Heart left ventricle (tissue), 16 donors: ENCODE results near the gene COQ4. TPM values are rescaled to one million over a fixed set of nuclear protein-coding genes. Genes with fewer than 3 reads are reported as not detected.

Experiments used
- ATAC-seq, 4 donors: fragments of 200-7000 bp; cut with Tn5 transposase; one replicate each; pipeline ENCODE4 v1.9.1; 2020 to 2022; ENCODE audit warnings: moderate library complexity in 4 of 4, mild to moderate bottlenecking in 3 of 4, moderate number of reproducible peaks in 1 of 4
- DNase-seq, 5 donors: peaks; one replicate each; pipeline ENCODE4 v3.0.0-alpha.2; 2020
- H3K27ac ChIP-seq, 12 donors: fragments of 200-600 bp; sonication (generic) in 4 of 12; one replicate each; pipeline versions ENCODE4 v1.5.0 to v1.8.0; 2016 to 2022; ENCODE audit warnings: mild to moderate bottlenecking in 2 of 12
- H3K27me3 ChIP-seq, 9 donors: fragments of 200-600 bp; sonication (generic) in 2 of 9; one replicate each; pipeline versions ENCODE4 v1.5.1 to v1.8.0; 2016 to 2022; ENCODE audit warnings: mild to moderate bottlenecking in 3 of 9
- H3K36me3 ChIP-seq, 9 donors: fragments of 200-600 bp; sonication (generic) in 2 of 9; one replicate each; pipeline versions ENCODE4 v1.5.0 to v1.8.0; 2018 to 2022; ENCODE audit warnings: mild to moderate bottlenecking in 2 of 9
- H3K4me1 ChIP-seq, 12 donors: fragments of 200-600 bp; sonication (generic) in 4 of 12; one replicate each; pipeline versions ENCODE4 v1.5.0 to v1.8.0; 2016 to 2022; ENCODE audit warnings: mild to moderate bottlenecking in 3 of 12
- H3K4me3 ChIP-seq, 12 donors: fragments of 200-600 bp; sonication (generic) in 4 of 12; one replicate each; pipeline versions ENCODE4 v1.5.0 to v1.8.0; 2017 to 2022; ENCODE audit warnings: mild to moderate bottlenecking in 9 of 12, moderate library complexity in 4 of 12
- H3K9me3 ChIP-seq, 12 donors: fragments of 200-600 bp; sonication (generic) in 4 of 12; one replicate each; pipeline versions ENCODE4 v1.5.0 to v1.8.0; 2016 to 2022; ENCODE audit warnings: mild to moderate bottlenecking in 1 of 12
- CTCF ChIP-seq, 12 donors: fragments of 200-600 bp; sonication (generic) in 4 of 12; IDR thresholded peaks; one replicate each; pipeline versions ENCODE4 v1.5.0 to v1.8.0; 2018 to 2022; ENCODE audit warnings: antibody characterized with exemption in 12 of 12, mild to moderate bottlenecking in 5 of 12
- POLR2A ChIP-seq, 2 donors: fragments of 450-650 bp; IDR thresholded peaks; one replicate each; pipeline ENCODE4 v1.6.1; 2017; ENCODE audit warnings: antibody characterized with exemption in 2 of 2, mild to moderate bottlenecking in 2 of 2, moderate library complexity in 2 of 2
- WGBS, 4 donors: extraction: QIAGEN DNeasy Blood & Tissue Kit in 2 of 4; methylation state at CpG; one replicate each; pipeline versions ENCODE4 v1.1.5 to v1.1.7; 2013 to 2018; 5-methylcytosine and 5-hydroxymethylcytosine counted together
- intact Hi-C, 10 donors: fragments of 100-400 bp; cut with DNase I; formaldehyde crosslinking; loops; one replicate each; pipeline versions ENCODE4 v1.11.1 to v1.14.2; 2022
- polyA plus RNA-seq, 2 donors: library from polyadenylated mRNA; stranded (reverse); fragments of 200-250 nt; gene quantifications; one replicate each; pipeline ENCODE4 v1.2.3, GENCODE V29; 2013
- total RNA-seq, 9 donors: library from RNA; depleted of rRNA in 2 of 9; stranded (reverse); fragments of >200 nt in 2 of 9; fragmentation: NEBNext Ultra II Directional in 3 of 9; extraction: Animal tissue kit (Norgen Biotek cat#: 25700) in 3 of 9; gene quantifications; one replicate each; pipeline versions ENCODE4 v1.1.0 to v1.2.4, GENCODE V29; 2016 to 2023
- donor health status: ischemic (EF 13 %, LVEDD 7.1; RV severe dilation, severe dysfunction).
- donor health status: healthy with polysubstance abuse.
- donor health status: DM: no; HTN: yes; CAD: no.
- donor health status: DM: no; HTN: no; CAD: no.
- donor health status: ischemic (EF 25% LVEDD 6.9; RV normal size, moderate dysfunction).
- donor health status: ischemic (EF 25% LVEDD 5.7; RV mildly dilated, moderate dysfunction).
- donor health status: healthy.
- donor health status: DM: yes; HTN: yes; CAD: no.
- donor health status: ischemic (EF 35%, LVEDD 5.7; RV mildly dilated, moderate dysfunction).
- donor health status: nonischemic (EF 11% LVEDD 7.7; RV severe dilation, severe dysfunction).
- donor health status: DM: yes; HTN: yes; CAD: no.
- donor health status: PGD.
- donor health status: ischemic (EF 29% LVEDD 5.4; RV normal size, mild dysfunction).
- donor health status: nonischemic (EF 23%, LVEDD 6.1; RV moderate dilation, normal function).

COQ4 gene
- total and polyA plus RNA-seq, 11 donors: 19.0 to 43.2 (median 30.1) TPM

- WGBS, 4 donors: 87 to 95% (median 94%) methylated on average over 5 to 6 of the region's 6 CpGs
- ATAC-seq (no peak), DNase-seq (no peak)
- Histone ChIP-seq H3K27me3 (no peaks in the 10 kb centered on the region), H3K9me3 (no peaks in the 10 kb centered on the region), H3K4me1 (no peaks in the 10 kb centered on the region), H3K4me3 (no peak overlapping the region), H3K36me3 (peaks cover 0 to 91% (median 77%) of the 10 kb centered on the region in 9 donors), H3K27ac (no peak overlapping the region)
- intact Hi-C loops: loop anchor here in 3 of 10 donors (10.0 kb wide), 3 partner anchors 55 to 155 kb away; partner anchors contain the start of genes CIZ1 (in 1 of the 3) and DNM1 (in 1 of the 3)
- TF ChIP-seq POLR2A (IDR thresholded peaks at IDR 0.05) (no peak), CTCF (IDR thresholded peaks at IDR 0.05) (no peak)
These were observed 27.1 kb downstream of the COQ4 start for GRCh38 chr9:128349772-128350171.

DNA sequence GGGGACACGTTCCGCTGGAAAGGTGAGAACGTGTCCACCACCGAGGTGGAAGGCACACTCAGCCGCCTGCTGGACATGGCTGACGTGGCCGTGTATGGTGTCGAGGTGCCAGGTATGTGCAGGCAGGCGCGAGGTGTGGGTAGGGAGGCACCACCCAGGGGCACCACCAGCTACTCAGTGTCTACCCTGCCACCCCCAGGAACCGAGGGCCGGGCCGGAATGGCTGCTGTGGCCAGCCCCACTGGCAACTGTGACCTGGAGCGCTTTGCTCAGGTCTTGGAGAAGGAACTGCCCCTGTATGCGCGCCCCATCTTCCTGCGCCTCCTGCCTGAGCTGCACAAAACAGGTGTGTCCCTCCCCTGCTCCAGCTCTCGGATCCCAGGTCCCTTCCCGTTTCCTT, 32.8 kb downstream of the COQ4 start:
- intact Hi-C loops: loop anchor here in 1 of 10 donors (5.0 kb wide), 1 partner anchor 58 kb away; no protein-coding TSS in a partner anchor
- Histone ChIP-seq H3K4me3 (no peak overlapping the region), H3K36me3 (peaks cover 0 to 64% (median 46%) of the 10 kb centered on the region in 9 donors), H3K4me1 (no peaks in the 10 kb centered on the region), H3K27ac (no peak overlapping the region), H3K9me3 (no peaks in the 10 kb centered on the region), H3K27me3 (no peaks in the 10 kb centered on the region)
- TF ChIP-seq CTCF (IDR thresholded peaks at IDR 0.05) (no peak), POLR2A (IDR thresholded peaks at IDR 0.05) (no peak)
- DNase-seq (no peak), ATAC-seq (no peak)
- whole genome bisulfite sequencing, 4 donors: 94 to 98% (median 95%) methylated on average over 19 of the region's 19 CpGs

- H3K9me3 ChIP-seq: no peaks in the 10 kb centered on the region
- intact Hi-C loops: loop anchor here in 1 of 10 donors (5.0 kb wide), 1 partner anchor 61 kb away; no protein-coding TSS in a partner anchor
- TF ChIP-seq POLR2A (IDR thresholded peaks at IDR 0.05) (no peak), CTCF (IDR thresholded peaks at IDR 0.05) (no peak)
- H3K4me1 ChIP-seq: peaks cover 0 to 17% (median 12%) of the 10 kb centered on the region in 12 donors
- H3K27me3 ChIP-seq: no peaks in the 10 kb centered on the region
- H3K36me3 ChIP-seq: peaks cover 0 to 46% (median 38%) of the 10 kb centered on the region in 9 donors
- 60 to 83% (median 71%) methylated on average over 8 of the region's 8 CpGs for whole genome bisulfite sequencing, 4 donors
- H3K4me3 ChIP-seq: no peak overlapping the region
- H3K27ac ChIP-seq: no peak overlapping the region
- no peak for ATAC-seq
- no peak for DNase-seq
These were observed 35.5 kb downstream of the COQ4 start for GRCh38 chr9:128358090-128358489.

- no peaks in the 10 kb centered on the region for H3K9me3 ChIP-seq
- peaks cover 0 to 42% (median 33%) of the 10 kb centered on the region in 9 donors for H3K36me3 ChIP-seq
- no peak for TF ChIP-seq POLR2A (IDR thresholded peaks at IDR 0.05)
- no peak for TF ChIP-seq CTCF (IDR thresholded peaks at IDR 0.05)
- intact Hi-C loops: loop anchor here in 1 of 10 donors (5.0 kb wide), 1 partner anchor 62 kb away; no protein-coding TSS in a partner anchor
- H3K4me3 ChIP-seq: no peak overlapping the region
- H3K27ac ChIP-seq: no peak overlapping the region
- no peak for ATAC-seq
- no peaks in the 10 kb centered on the region for H3K27me3 ChIP-seq
- no peak for DNase-seq
- 77 to 87% (median 80%) methylated on average over 4 of the region's 4 CpGs for WGBS, 4 donors
- H3K4me1 ChIP-seq: peaks cover 0 to 17% (median 12%) of the 10 kb centered on the region in 12 donors
These were observed 36.2 kb downstream of the COQ4 start for GRCh38 chr9:128358861-128359260.
